Measurements from ENCODE around the gene CIDEC. TPM values are rescaled to one million over a fixed set of nuclear protein-coding genes. Genes with fewer than 3 reads are reported as not detected.
"Not testable (repeated sequence)": the region's sequence is repeated elsewhere in the genome, so short reads cannot be mapped to it uniquely, and the experiment has no call there.

CIDEC gene
- total RNA-seq, 1 donor, result not detected

DNA sequence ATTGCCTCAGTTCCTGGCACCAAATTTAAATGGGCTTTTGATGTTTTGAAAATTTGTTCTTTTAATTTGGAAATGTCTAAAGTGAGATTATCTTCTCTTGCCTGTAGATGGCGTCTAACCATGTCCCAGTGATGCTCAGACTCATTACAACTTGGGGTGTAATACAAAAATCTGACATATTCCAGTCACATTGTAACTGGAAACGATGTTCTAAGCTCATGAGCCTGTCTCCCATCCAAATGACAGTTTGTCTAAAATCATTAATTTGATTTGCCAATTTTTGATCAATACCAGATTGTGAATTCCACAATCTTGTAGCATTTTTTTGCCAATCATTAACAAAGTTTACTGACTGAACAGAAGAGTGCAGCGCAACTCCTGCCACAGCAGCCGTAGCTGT lies 31.2 kb downstream of the CIDEC start:
- TF ChIP-seq, protein P1, sequence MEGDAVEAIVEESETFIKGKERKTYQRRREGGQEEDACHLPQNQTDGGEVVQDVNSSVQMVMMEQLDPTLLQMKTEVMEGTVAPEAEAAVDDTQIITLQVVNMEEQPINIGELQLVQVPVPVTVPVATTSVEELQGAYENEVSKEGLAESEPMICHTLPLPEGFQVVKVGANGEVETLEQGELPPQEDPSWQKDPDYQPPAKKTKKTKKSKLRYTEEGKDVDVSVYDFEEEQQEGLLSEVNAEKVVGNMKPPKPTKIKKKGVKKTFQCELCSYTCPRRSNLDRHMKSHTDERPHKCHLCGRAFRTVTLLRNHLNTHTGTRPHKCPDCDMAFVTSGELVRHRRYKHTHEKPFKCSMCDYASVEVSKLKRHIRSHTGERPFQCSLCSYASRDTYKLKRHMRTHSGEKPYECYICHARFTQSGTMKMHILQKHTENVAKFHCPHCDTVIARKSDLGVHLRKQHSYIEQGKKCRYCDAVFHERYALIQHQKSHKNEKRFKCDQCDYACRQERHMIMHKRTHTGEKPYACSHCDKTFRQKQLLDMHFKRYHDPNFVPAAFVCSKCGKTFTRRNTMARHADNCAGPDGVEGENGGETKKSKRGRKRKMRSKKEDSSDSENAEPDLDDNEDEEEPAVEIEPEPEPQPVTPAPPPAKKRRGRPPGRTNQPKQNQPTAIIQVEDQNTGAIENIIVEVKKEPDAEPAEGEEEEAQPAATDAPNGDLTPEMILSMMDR (IDR thresholded peaks at IDR 0.05; ENCODE audit: insufficient read depth, low read depth, low read length), result peak; percentile 50
- peak; percentile 44 for DNase-seq (ENCODE audit: low read depth)
- H3K4me3 ChIP-seq (ENCODE audit: low read depth, low read length), result not testable (repeated sequence)

DNA sequence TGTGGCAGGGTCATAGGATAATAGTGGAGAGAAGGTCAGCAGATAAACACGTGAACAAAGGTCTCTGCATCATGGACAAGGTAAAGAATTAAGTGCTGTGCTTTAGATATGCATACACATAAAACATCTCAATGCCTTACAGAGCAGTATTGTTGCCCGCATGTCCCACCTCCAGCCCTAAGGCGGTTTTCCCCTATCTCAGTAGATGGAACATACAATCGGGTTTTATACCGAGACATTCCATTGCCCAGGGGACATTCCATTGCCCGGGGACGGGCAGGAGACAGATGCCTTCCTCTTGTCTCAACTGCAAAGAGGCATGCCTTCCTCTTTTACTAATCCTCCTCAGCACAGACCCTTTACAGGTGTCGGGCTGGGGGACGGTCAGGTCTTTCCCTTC lies 32.2 kb downstream of the CIDEC start:
- not testable (repeated sequence) for H3K4me3 ChIP-seq (ENCODE audit: low read depth, low read length); DNase-seq (ENCODE audit: low read depth)

DNA sequence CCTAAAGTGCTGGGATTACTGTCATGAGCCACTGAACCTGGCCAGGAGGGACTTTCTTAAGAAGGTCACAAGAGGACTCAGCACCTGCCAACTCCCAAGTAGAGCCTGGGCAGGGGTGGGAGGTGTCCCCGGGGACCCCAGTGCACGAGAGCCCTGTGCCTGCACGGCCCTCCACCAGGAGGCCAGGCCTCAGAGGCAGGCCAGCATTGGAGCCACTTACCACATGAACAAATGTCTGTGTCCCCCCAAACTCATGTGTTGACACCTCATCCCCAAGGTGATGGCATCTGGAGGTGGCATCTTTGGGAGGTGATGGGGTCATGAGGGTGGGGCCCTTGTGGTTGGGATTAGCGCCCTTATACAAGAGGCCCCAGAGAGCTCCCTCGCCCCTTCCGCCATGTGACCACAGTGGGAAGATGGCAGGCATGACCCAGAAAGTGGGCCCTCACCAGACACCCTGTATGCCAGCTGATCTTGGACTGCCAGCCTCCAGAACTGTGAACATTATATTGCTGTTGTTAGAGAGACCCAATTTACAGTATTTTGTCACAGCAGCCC lies 33.0 kb downstream of the CIDEC start:
- no peak for DNase-seq (ENCODE audit: low read depth)
- no peak overlapping the region for H3K4me3 ChIP-seq (ENCODE audit: low read depth, low read length)
- TF ChIP-seq, protein P1 (IDR thresholded peaks at IDR 0.05; ENCODE audit: insufficient read depth, low read depth, low read length), result no peak

DNA sequence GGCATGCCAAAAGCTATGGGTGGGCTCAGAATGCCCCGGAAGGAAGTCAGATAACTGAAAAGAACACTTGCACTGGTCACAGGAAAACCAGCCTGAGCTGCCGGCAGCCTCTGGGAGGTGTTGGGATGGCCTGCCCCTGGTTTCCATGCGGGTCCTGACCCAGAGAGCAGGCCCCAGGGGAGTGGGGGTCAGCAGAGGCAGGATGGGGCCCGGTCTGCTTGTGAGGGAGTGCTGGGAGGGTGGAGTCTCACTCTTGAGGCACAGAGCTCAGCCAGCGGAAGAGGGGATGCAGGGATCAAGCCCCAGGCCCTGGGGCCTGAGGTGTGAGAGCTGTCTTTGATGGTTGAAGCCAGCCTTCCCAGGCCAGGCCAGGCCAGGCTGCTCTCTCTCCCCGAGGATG lies 33.8 kb downstream of the CIDEC start:
- no peak overlapping the region for H3K4me3 ChIP-seq (ENCODE audit: low read depth, low read length)
- TF ChIP-seq, protein P1 (IDR thresholded peaks at IDR 0.05; ENCODE audit: insufficient read depth, low read depth, low read length), result no peak
- no peak for DNase-seq (ENCODE audit: low read depth)

DNA sequence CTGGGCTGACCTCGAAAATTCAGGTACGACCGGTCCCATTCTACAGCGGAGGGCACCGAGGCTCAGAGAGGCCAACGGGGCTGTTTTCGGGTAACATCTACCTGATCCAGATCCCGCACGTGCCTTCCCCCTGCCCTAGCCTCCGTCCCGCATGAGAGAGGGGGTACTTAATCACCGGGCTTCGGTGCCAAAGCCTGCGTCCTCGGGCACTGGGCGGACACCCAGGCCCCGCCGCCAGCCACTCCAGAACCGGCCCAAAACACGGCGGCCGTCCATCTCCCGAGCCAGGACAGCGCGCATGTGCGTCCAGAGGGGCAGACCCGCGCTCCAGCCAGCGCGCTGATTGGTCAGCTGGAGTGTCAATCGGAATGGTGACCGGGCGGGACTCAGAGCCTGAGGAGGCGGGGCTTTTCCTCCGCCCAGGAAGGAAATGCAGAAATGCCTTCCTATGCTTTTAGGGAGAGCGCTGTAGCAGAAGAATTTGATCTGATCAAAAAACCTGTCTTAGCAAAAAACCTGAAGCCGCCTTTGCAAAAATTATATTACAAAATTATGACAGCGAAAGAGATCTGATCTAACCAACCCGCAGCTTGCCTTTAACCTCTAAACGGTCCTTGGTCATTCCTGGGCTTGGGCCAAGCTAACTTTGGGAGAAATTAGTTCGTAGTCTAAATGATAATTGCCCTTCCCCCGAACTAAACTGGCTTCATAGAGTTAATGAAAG lies 36.2 kb downstream of the CIDEC start, which contains the start of gene RPUSD3:
Gene RPUSD3 (minus strand): TSS at position 294 of the 724 bp plus-strand sequence. CDS start 18 bp downstream, at position 276.
- DNase-seq (ENCODE audit: low read depth), result peak; percentile 96
- H3K4me3 ChIP-seq (ENCODE audit: low read depth, low read length), result peak within 1 kb of the TSS; percentile 94
- TF ChIP-seq, protein P1 (IDR thresholded peaks at IDR 0.05; ENCODE audit: insufficient read depth, low read depth, low read length), result no peak

DNA sequence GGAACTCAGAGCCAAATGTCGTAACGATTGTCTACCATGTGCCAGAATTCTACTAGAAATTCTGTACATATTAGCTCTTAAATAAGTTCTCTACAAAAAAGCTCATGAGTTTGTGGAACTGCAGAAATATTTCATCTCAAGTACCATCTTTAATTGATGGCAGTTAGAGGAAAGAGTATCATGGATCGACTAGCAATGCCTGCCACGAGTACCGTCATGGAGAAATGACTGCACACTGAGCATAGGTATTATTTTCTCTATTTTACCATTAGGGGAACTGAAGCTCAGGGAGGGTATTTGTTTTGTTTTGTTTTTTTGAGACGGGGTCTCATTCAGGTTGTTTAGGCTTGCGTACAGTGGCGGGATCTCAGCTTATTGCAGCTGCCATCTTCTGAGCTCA lies 39.0 kb downstream of the CIDEC start:
- no peak for DNase-seq (ENCODE audit: low read depth)
- TF ChIP-seq, protein P1 (IDR thresholded peaks at IDR 0.05; ENCODE audit: insufficient read depth, low read depth, low read length), result no peak
- H3K4me3 ChIP-seq (ENCODE audit: low read depth, low read length), result no peak overlapping the region

DNA sequence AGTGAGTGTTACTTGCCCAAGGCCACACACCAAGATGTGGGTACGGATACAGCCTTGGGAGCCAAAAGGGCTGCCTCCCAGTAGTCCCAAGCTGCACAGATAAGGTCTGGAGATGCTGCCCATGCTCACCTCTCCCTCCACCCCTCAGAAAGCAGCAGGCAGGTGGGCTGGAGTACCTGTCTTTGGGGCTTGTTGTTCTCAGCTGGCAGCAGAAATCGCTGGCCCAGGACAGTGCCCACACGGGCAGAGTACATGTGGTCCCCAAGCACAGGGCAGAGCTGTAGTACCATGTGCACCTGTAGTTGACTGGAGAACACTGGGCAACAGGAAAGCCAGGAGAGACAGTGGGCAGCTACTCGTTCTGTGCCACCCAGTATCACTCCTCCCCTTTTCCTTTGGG lies 41.2 kb downstream of the CIDEC start:
- DNase-seq (ENCODE audit: low read depth), result no peak
- TF ChIP-seq, protein P1 (IDR thresholded peaks at IDR 0.05; ENCODE audit: insufficient read depth, low read depth, low read length), result no peak
- H3K4me3 ChIP-seq (ENCODE audit: low read depth, low read length), result no peak overlapping the region

Measured in fibroblast of villous mesenchyme (primary cell).